Endothelial cell of umbilical vein (primary cell): ENCODE measurements around the gene TMEM51. TPM values are rescaled to one million over a fixed set of nuclear protein-coding genes. Genes with fewer than 3 reads are reported as not detected.

ENCODE experiments used
- BruUV-seq: library from RNA; stranded (reverse); fragments of 400-500 nt; replicated peaks from 2 replicates; lab custom pipeline; 2021; lab: Mats Ljungman, UMichigan
- CTCF ChIA-PET: fragments of 300-600, 350-600 bp; sonication (Branson Sonifier 250); formaldehyde crosslinking; loops from one replicate; lab custom pipeline; 2021; ENCODE audit warnings: antibody characterized with exemption, inconsistent platforms; lab: Charles Lee
- POLR2A ChIA-PET: fragments of 300-600, 350-600 bp; sonication (Branson Sonifier 250); formaldehyde crosslinking; loops from one replicate; lab custom pipeline; 2021; ENCODE audit warnings: antibody characterized with exemption, inconsistent platforms; lab: Charles Lee
- DNase-seq: peaks from one replicate; pipeline ENCODE4 v3.0.0-alpha.2; 2011; ENCODE audit warnings: low read depth, low spot score
- FAIRE-seq: peaks from 2 replicates; lab custom pipeline; 2011; peaks lifted over from hg19 to GRCh38; lab: Jason Lieb, UNC
- H2AFZ ChIP-seq: 2 replicates; pipeline ENCODE4 v1.6.0; 2012; ENCODE audit warnings: low read depth, low read length, control low read depth, inconsistent platforms
- H3K27ac ChIP-seq: 2 replicates; pipeline ENCODE4 v1.5.1; 2011; ENCODE audit warnings: low read depth, mild to moderate bottlenecking, control low read depth, low read length, moderate library complexity; ENCODE audit not compliant: insufficient read depth
- H3K27me3 ChIP-seq, 2 experiments: 2 replicates each; pipeline versions ENCODE4 v1.6.0 to v1.6.1; 2011; ENCODE audit warnings: low read length in 2 of 2, mixed read lengths in 1 of 2; ENCODE audit not compliant: control insufficient read depth in 2 of 2, insufficient read depth in 2 of 2
- H3K36me3 ChIP-seq, 2 experiments: 2 replicates in 1 of 2; 3 replicates in 1 of 2; pipeline ENCODE4 v1.5.1; 2011; ENCODE audit warnings: low read length in 2 of 2, mild to moderate bottlenecking in 1 of 2, moderate library complexity in 1 of 2; ENCODE audit not compliant: control insufficient read depth in 2 of 2, insufficient read depth in 2 of 2; ENCODE audit errors: extremely low read depth in 1 of 2
- H3K4me1 ChIP-seq: 3 replicates; pipeline ENCODE4 v1.5.1; 2011; ENCODE audit warnings: mild to moderate bottlenecking, low read length; ENCODE audit not compliant: control insufficient read depth, insufficient read depth; ENCODE audit errors: extremely low read depth
- H3K4me2 ChIP-seq: 2 replicates; pipeline ENCODE4 v1.6.1; 2011; ENCODE audit warnings: low read length, control low read depth, mixed read lengths; ENCODE audit not compliant: insufficient read depth
- H3K4me3 ChIP-seq, 3 experiments: fragments of 200-600 bp in 1 of 3; sonication (generic), shearing (Covaris generic) in 1 of 3; replicated peaks in 1 of 3; 2 replicates each; pipeline ENCODE4 v1.5.1; 2011 to 2016; ENCODE audit warnings: control low read depth in 3 of 3, low read length in 3 of 3, mild to moderate bottlenecking in 2 of 3, inconsistent platforms in 1 of 3, low read depth in 1 of 3, moderate library complexity in 1 of 3; ENCODE audit not compliant: insufficient read depth in 1 of 3
- H3K79me2 ChIP-seq: 2 replicates; pipeline ENCODE4 v1.6.0; 2012; ENCODE audit warnings: low read length, inconsistent platforms; ENCODE audit not compliant: control insufficient read depth, insufficient read depth
- H3K9ac ChIP-seq: replicated peaks from 2 replicates; pipeline ENCODE3; 2011; ENCODE audit warnings: low read length, control low read depth; ENCODE audit not compliant: insufficient read depth; ENCODE audit errors: extremely low read depth
- H3K9me1 ChIP-seq: replicated peaks from 3 replicates; pipeline ENCODE4 v1.6.0; 2011; ENCODE audit warnings: mild to moderate bottlenecking, low read length; ENCODE audit not compliant: control insufficient read depth, insufficient read depth; ENCODE audit errors: extremely low read depth
- H3K9me3 ChIP-seq: replicated peaks from 2 replicates; pipeline ENCODE4 v1.5.1; 2012; ENCODE audit warnings: low read length, inconsistent platforms; ENCODE audit not compliant: control insufficient read depth, insufficient read depth
- H4K20me1 ChIP-seq: replicated peaks from 2 replicates; pipeline ENCODE3; 2011; ENCODE audit warnings: mild to moderate bottlenecking, low read length; ENCODE audit not compliant: control insufficient read depth, insufficient read depth; ENCODE audit errors: extremely low read depth
- CTCF ChIP-seq, 2 donors: IDR thresholded peaks; 1 replicate in 1 of 2; 2 replicates in 1 of 2; pipeline ENCODE4 v1.5.1; 2011; ENCODE audit warnings: low read length in 2 of 2, mild to moderate bottlenecking in 2 of 2, moderate library complexity in 2 of 2, control low read depth in 1 of 2, inconsistent platforms in 1 of 2, low read depth in 1 of 2; ENCODE audit not compliant: insufficient read depth in 1 of 2; ENCODE audit errors: extremely low read depth in 1 of 2
- EZH2 ChIP-seq: IDR thresholded peaks from 2 replicates; pipeline ENCODE4 v1.6.1; 2012; ENCODE audit warnings: borderline replicate concordance, low read depth, mild to moderate bottlenecking, moderate library complexity, low read length, inconsistent platforms; ENCODE audit not compliant: severe bottlenecking
- FOS ChIP-seq: IDR thresholded peaks from 2 replicates; pipeline ENCODE4 v1.6.1; 2011; ENCODE audit warnings: mild to moderate bottlenecking, low read length, moderate library complexity, borderline replicate concordance; ENCODE audit not compliant: insufficient read depth
- GATA2 ChIP-seq: IDR thresholded peaks from 2 replicates; pipeline ENCODE4 v1.7.0; 2011; ENCODE audit warnings: low read depth, mild to moderate bottlenecking, moderate library complexity, mixed read lengths, low read length; ENCODE audit not compliant: insufficient read length, insufficient read depth
- JUN ChIP-seq: IDR thresholded peaks from 2 replicates; pipeline ENCODE4 v1.6.1; 2011; ENCODE audit warnings: borderline replicate concordance, low read depth; ENCODE audit not compliant: insufficient read length, insufficient read depth
- MAX ChIP-seq: IDR thresholded peaks from 2 replicates; pipeline ENCODE4 v1.6.1; 2011; ENCODE audit not compliant: insufficient read depth, insufficient read length
- MYC ChIP-seq: IDR thresholded peaks from one replicate; pipeline ENCODE4 v1.6.1; 2011; ENCODE audit warnings: mild to moderate bottlenecking, low read depth, low read length
- POLR2A ChIP-seq: IDR thresholded peaks from 2 replicates; pipeline ENCODE4 v1.6.1; 2012; ENCODE audit warnings: low read depth, mild to moderate bottlenecking, control low read depth, low read length
- POLR2AphosphoS5 ChIP-seq: IDR thresholded peaks from 2 replicates; pipeline ENCODE4 v1.6.1; 2012; ENCODE audit warnings: low read depth, mild to moderate bottlenecking, control low read depth, low read length, moderate library complexity; ENCODE audit not compliant: insufficient read depth
- dilution Hi-C: fragments of 300-500 bp; cut with MboI; formaldehyde crosslinking; loops from one replicate; pipeline ENCODE4 v1.15.0; 2019; ENCODE audit warnings: low sequenced_read_pairs; ENCODE audit not compliant: extremely low pct_ligation_motif_present
- intact Hi-C: fragments of 100-400 bp; cut with micrococcal nuclease; formaldehyde crosslinking; loops from one replicate; pipeline ENCODE4 v1.10.0; 2022
- polyA plus RNA-seq, 4 experiments: library from polyadenylated mRNA; depleted of rRNA in 3 of 4; stranded (reverse) in 3 of 4; unstranded in 1 of 4; fragments of >200 nt; gene quantifications; 2 replicates each; pipeline versions ENCODE4 v1.2.1 to v1.2.3, GENCODE V29; 2011 to 2012; ENCODE audit warnings: missing spikeins in 1 of 4
- total RNA-seq: library from RNA; stranded (reverse); gene quantifications from 2 replicates; pipeline ENCODE4 v1.2.3, GENCODE V29; 2021

Gene TMEM51
- total and polyA plus RNA-seq, 2 donors (not counting 3 experiments of a cell fraction or from before 2014, with no cell fraction given): 13.7 to 13.9 TPM

DNA sequence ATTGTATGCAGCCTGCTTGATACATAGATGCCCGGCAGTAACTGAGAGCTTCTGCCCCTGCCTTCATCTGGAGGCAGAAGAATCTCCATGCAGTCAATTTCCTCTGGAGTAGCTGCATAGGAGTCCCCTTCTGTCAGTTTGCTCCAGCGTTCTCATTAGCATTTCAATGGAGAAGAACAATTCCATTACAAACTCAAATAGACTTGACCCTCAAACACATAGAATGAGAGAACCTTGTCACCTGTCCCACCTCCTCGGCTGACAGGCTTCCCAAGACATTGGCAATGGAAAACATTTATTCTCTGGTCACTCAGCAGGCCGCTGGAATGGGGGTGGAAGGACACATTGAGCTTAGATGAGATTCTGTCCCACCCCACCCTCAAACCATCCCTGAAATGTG is 45.6 kb upstream of the TMEM51 start:
- TF ChIP-seq FOS: no peak
- TF ChIP-seq JUN: no peak
- TF ChIP-seq MYC: no peak
- TF ChIP-seq EZH2: no peak
- no peak for TF ChIP-seq GATA2
- no peak for TF ChIP-seq POLR2AphosphoS5
- TF ChIP-seq CTCF (IDR thresholded peaks at IDR 0.05; ENCODE audit: extremely low read depth in 1 of 2, insufficient read depth in 1 of 2, low read depth in 1 of 2, low read length in 2 of 2): no peak
- TF ChIP-seq MAX: no peak
- no peak for TF ChIP-seq POLR2A
- no peaks in the 10 kb centered on the region for H3K36me3 ChIP-seq
- dilution Hi-C loops (no loop called here), intact Hi-C loops (no loop called here)
- peaks cover 0 to 2% of the 10 kb centered on the region in 2 experiments for H3K27me3 ChIP-seq
- no peaks in the 10 kb centered on the region for H3K79me2 ChIP-seq
- no peak overlapping the region for H3K4me3 ChIP-seq
- H3K4me2 ChIP-seq: no peak overlapping the region
- CTCF ChIA-PET: interaction anchor here (1.2 to 2.2 kb wide), 4 partner anchors 8 to 164 kb away, joined by 3 to 9 read pairs (median 4); no protein-coding TSS in a partner anchor
- no peaks in the 10 kb centered on the region for H3K4me1 ChIP-seq
- POLR2A ChIA-PET: no interaction called here
- no peak for DNase-seq
- H2AFZ ChIP-seq: no peak overlapping the region
- BruUV-seq: no TSS peak
- no peak overlapping the region for H3K9ac ChIP-seq
- H3K9me3 ChIP-seq: no peaks in the 10 kb centered on the region
- no peak for FAIRE-seq
- H3K9me1 ChIP-seq: no peaks in the 10 kb centered on the region
- H4K20me1 ChIP-seq: no peaks in the 10 kb centered on the region
- no peak overlapping the region for H3K27ac ChIP-seq
